HCT116 (cell line): ENCODE results near the gene GPR27. TPM values are rescaled to one million over a fixed set of nuclear protein-coding genes. Genes with fewer than 3 reads are reported as not detected.

Experiments
- ATAC-seq: fragments of 200-7000 bp; cut with Tn5 transposase; 2 replicates; pipeline ENCODE4 v1.9.1; 2020; ENCODE audit warnings: mild to moderate bottlenecking, moderate library complexity
- BruUV-seq: library from RNA; stranded (reverse); fragments of 400-500 nt; replicated peaks from 2 replicates; lab custom pipeline; 2021; lab: Mats Ljungman, UMichigan
- CTCF ChIA-PET: fragments of 300-600 bp; sonication (Branson Sonifier 250); formaldehyde crosslinking; loops from one replicate; lab custom pipeline; 2021; ENCODE audit warnings: antibody characterized with exemption; lab: Charles Lee
- POLR2A ChIA-PET: fragments of 300-600, 350-600 bp; sonication (Branson Sonifier 250); formaldehyde crosslinking; loops from one replicate; lab custom pipeline; 2021; ENCODE audit warnings: antibody characterized with exemption; lab: Charles Lee
- RAD21 ChIA-PET, 2 experiments: fragments of 300-600 bp; sonication (Branson Sonifier 250); formaldehyde crosslinking; loops; one replicate each; lab custom pipeline; 2023; ENCODE audit warnings: low total read pairs in 2 of 2; ENCODE audit not compliant: uncharacterized antibody in 2 of 2, unreplicated experiment in 2 of 2, low non-redundant PET in 1 of 2; lab: Charles Lee
- DNase-seq: peaks from one replicate; pipeline ENCODE4 v3.0.0-alpha.2; 2010; ENCODE audit warnings: low read depth, low spot score
- H2AFZ ChIP-seq: fragments of 200-600 bp; shearing (Covaris generic), sonication (generic); 2 replicates; pipeline ENCODE4 v1.6.1; 2017; ENCODE audit warnings: low read depth, mixed run types, mixed read lengths, antibody characterized with exemption, low read length; ENCODE audit not compliant: poor library complexity, severe bottlenecking
- H3K27ac ChIP-seq: 2 replicates; pipeline ENCODE4 v1.5.1; 2012; ENCODE audit warnings: low read depth, low read length
- H3K27me3 ChIP-seq: fragments of 200-600 bp; sonication (generic); 2 replicates; pipeline ENCODE4 v1.6.1; 2016; ENCODE audit warnings: mixed run types, low read length, mixed read lengths; ENCODE audit not compliant: insufficient read depth
- H3K36me3 ChIP-seq, 2 experiments: fragments of 200-500 bp in 1 of 2; fragments of 200-600 bp in 1 of 2; sonication (Bioruptor generic) in 1 of 2; sonication (generic) in 1 of 2; 2 replicates each; pipeline versions ENCODE4 v1.5.1 to v1.6.1; 2014 to 2016; ENCODE audit warnings: low read length in 2 of 2, inconsistent platforms in 1 of 2, mixed read lengths in 1 of 2, mixed run types in 1 of 2; ENCODE audit not compliant: insufficient read depth in 2 of 2, control insufficient read depth in 1 of 2
- H3K4me1 ChIP-seq, 2 experiments: fragments of 200-600 bp in 1 of 2; sonication (generic) in 1 of 2; 2 replicates each; pipeline versions ENCODE4 v1.5.1 to v1.6.1; 2012 to 2017; ENCODE audit warnings: low read length in 2 of 2, inconsistent platforms in 1 of 2, mild to moderate bottlenecking in 1 of 2, mixed read lengths in 1 of 2, mixed run types in 1 of 2, moderate library complexity in 1 of 2; ENCODE audit not compliant: insufficient read depth in 2 of 2, control insufficient read depth in 1 of 2
- H3K4me2 ChIP-seq: fragments of 200-600 bp; sonication (generic); 2 replicates; pipeline ENCODE4 v1.6.1; 2017; ENCODE audit warnings: mixed run types, low read length, mixed read lengths
- H3K4me3 ChIP-seq, 2 experiments: fragments of 200-600 bp in 1 of 2; sonication (generic) in 1 of 2; replicated peaks in 1 of 2; 2 replicates each; pipeline ENCODE4 v1.5.1; 2011 to 2016; ENCODE audit warnings: low read length in 2 of 2, control low read depth in 1 of 2, low read depth in 1 of 2, mild to moderate bottlenecking in 1 of 2, mixed read lengths in 1 of 2, mixed run types in 1 of 2
- H3K79me2 ChIP-seq: fragments of 200-600 bp; sonication (generic); 2 replicates; pipeline ENCODE4 v1.6.1; 2017; ENCODE audit warnings: mild to moderate bottlenecking, mixed run types, low read length, moderate library complexity, mixed read lengths; ENCODE audit not compliant: insufficient read depth
- H3K9ac ChIP-seq: fragments of 200-600 bp; sonication (generic); 2 replicates; pipeline ENCODE4 v1.6.1; 2016; ENCODE audit warnings: low read length, mixed read lengths
- H3K9me2 ChIP-seq: fragments of 200-600 bp; sonication (generic), shearing (Covaris generic); 2 replicates; pipeline ENCODE4 v1.6.1; 2017; ENCODE audit warnings: mixed run types, mild to moderate bottlenecking, moderate library complexity; ENCODE audit not compliant: insufficient read depth
- H3K9me3 ChIP-seq, 2 experiments: fragments of 200-500 bp in 1 of 2; fragments of 200-600 bp in 1 of 2; sonication (Bioruptor generic) in 1 of 2; sonication (generic) in 1 of 2; 2 replicates each; pipeline ENCODE4 v1.6.1; 2014 to 2017; ENCODE audit warnings: low read length in 2 of 2, mixed read lengths in 2 of 2, inconsistent platforms in 1 of 2, low read depth in 1 of 2, mild to moderate bottlenecking in 1 of 2, mixed run types in 1 of 2, moderate library complexity in 1 of 2; ENCODE audit not compliant: control insufficient read depth in 1 of 2, insufficient read depth in 1 of 2
- H4K20me1 ChIP-seq: fragments of 200-600 bp; sonication (generic), shearing (Covaris generic); 2 replicates; pipeline ENCODE4 v1.6.1; 2017; ENCODE audit warnings: mixed run types, mild to moderate bottlenecking, moderate library complexity; ENCODE audit not compliant: insufficient read depth
- CBX3 ChIP-seq: IDR thresholded peaks from 2 replicates; pipeline ENCODE4 v1.6.1; 2012; ENCODE audit warnings: low read depth
- CEBPB ChIP-seq: IDR thresholded peaks from 2 replicates; pipeline ENCODE4 v1.6.1; 2012; ENCODE audit warnings: low read depth
- EGR1 ChIP-seq: IDR thresholded peaks from 2 replicates; pipeline ENCODE4 v1.6.1; 2012; ENCODE audit warnings: low read depth
- ELF1 ChIP-seq: IDR thresholded peaks from 2 replicates; pipeline ENCODE4 v1.6.1; 2012; ENCODE audit warnings: low read depth, borderline replicate concordance
- EZH2 ChIP-seq: fragments of 200-600 bp; sonication (generic); IDR thresholded peaks from 2 replicates; pipeline ENCODE4 v1.6.1; 2017; ENCODE audit warnings: antibody characterized with exemption, mixed run types
- EZH2phosphoT487 ChIP-seq: fragments of 200-600 bp; IDR thresholded peaks from 2 replicates; pipeline ENCODE4 v1.6.1; 2018; ENCODE audit warnings: antibody characterized with exemption, borderline replicate concordance
- FOSL1 ChIP-seq: IDR thresholded peaks from 2 replicates; pipeline ENCODE4 v1.6.1; 2012; ENCODE audit warnings: low read depth
- RAD21 ChIP-seq: IDR thresholded peaks from 2 replicates; pipeline ENCODE4 v1.6.1; 2012; ENCODE audit warnings: low read depth, mild to moderate bottlenecking
- SIN3A ChIP-seq: IDR thresholded peaks from 2 replicates; pipeline ENCODE4 v1.6.1; 2012; ENCODE audit warnings: low read depth
- SP1 ChIP-seq: IDR thresholded peaks from 2 replicates; pipeline ENCODE4 v1.6.1; 2012; ENCODE audit warnings: low read depth
- SRF ChIP-seq: IDR thresholded peaks from 2 replicates; pipeline ENCODE4 v1.6.1; 2012; ENCODE audit warnings: low read depth
- TCF7L2 ChIP-seq: IDR thresholded peaks from 2 replicates; pipeline ENCODE4 v1.7.0; 2011; ENCODE audit warnings: borderline replicate concordance, inconsistent platforms; ENCODE audit not compliant: insufficient read depth, insufficient read length; ENCODE audit errors: extremely low read depth
- YY1 ChIP-seq: IDR thresholded peaks from 2 replicates; pipeline ENCODE4 v1.6.1; 2011; ENCODE audit warnings: low read length, low read depth, moderate library complexity, mild to moderate bottlenecking; ENCODE audit not compliant: insufficient replicate concordance; ENCODE audit errors: extremely low read depth
- ZBTB33 ChIP-seq: IDR thresholded peaks from 2 replicates; pipeline ENCODE4 v1.6.1; 2011; ENCODE audit warnings: mild to moderate bottlenecking, low read length, moderate library complexity; ENCODE audit not compliant: insufficient replicate concordance; ENCODE audit errors: extremely low read depth
- ZNF274 ChIP-seq: fragments of 200-500 bp; sonication (Bioruptor generic); IDR thresholded peaks from 2 replicates; pipeline ENCODE4 v1.6.1; 2014; ENCODE audit warnings: mild to moderate bottlenecking, low read depth, low read length, inconsistent platforms
- intact Hi-C: fragments of 100-400 bp; cut with micrococcal nuclease; formaldehyde crosslinking; loops from 2 replicates; pipeline ENCODE4 v1.10.0; 2022
- total RNA-seq: library from RNA; stranded (reverse); gene quantifications from one replicate; pipeline ENCODE4 v1.2.1, GENCODE V29; 2021; ENCODE audit not compliant: unreplicated experiment
- TF ChIP-seq, protein P1 (sequence below): IDR thresholded peaks from 2 replicates; pipeline ENCODE4 v1.6.1; 2012

The GPR27 gene
- total RNA-seq, 1 experiment from 2014 or later = not detected

GRCh38 chr3:71725271-71725991, 28.2 kb upstream of the GPR27 start, which contains the start of gene EIF4E3 (continued):
- TF ChIP-seq ZBTB33 = no peak
- no peak for TF ChIP-seq SP1
- TF ChIP-seq TCF7L2 = no peak
- no peak for TF ChIP-seq RAD21
- TF ChIP-seq ELF1 = no peak
- no peak for TF ChIP-seq EZH2phosphoT487
- no peak for TF ChIP-seq SRF

- ChIA-PET RAD21 (no interaction called here), POLR2A (no interaction called here), CTCF (no interaction called here)
- Histone ChIP-seq H3K79me2 (no peaks in the 10 kb centered on the region), H3K9me3 (no peaks in the 10 kb centered on the region), H3K4me2 (peak overlapping the region; percentile 74; the same call in 1 of the 2 replicates), H3K4me3 (no peak overlapping the region), H3K27ac (no peak overlapping the region), H3K9me2 (no peaks in the 10 kb centered on the region), H3K36me3 (no peaks in the 10 kb centered on the region), H4K20me1 (no peaks in the 10 kb centered on the region), H3K9ac (no peak overlapping the region), H3K4me1 (peaks cover 7 to 21% of the 10 kb centered on the region in 2 experiments; a peak in 3 of 4 replicates), H3K27me3 (peaks cover 19% of the 10 kb centered on the region), H2AFZ (no peak overlapping the region)
- intact Hi-C loops = no loop called here
- ATAC-seq = no peak
- no peak for DNase-seq
- no TSS peak for BruUV-seq
- TF ChIP-seq CEBPB (no peak), FOSL1 (no peak), EZH2 (no peak), YY1 (no peak), ZNF274 (no peak), ELF1 (no peak), SIN3A (no peak), SRF (no peak), EGR1 (no peak), EZH2phosphoT487 (no peak), TCF7L2 (no peak), CBX3 (no peak), ZBTB33 (no peak)
- TF ChIP-seq, protein P1, sequence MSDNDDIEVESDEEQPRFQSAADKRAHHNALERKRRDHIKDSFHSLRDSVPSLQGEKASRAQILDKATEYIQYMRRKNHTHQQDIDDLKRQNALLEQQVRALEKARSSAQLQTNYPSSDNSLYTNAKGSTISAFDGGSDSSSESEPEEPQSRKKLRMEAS = no peak
Observed at GRCh38 chr3:71726146-71726545, 27.5 kb upstream of the GPR27 start.
